Transverse colon (tissue), 4 donors: Measurements from ENCODE around the gene STOX2. TPM values are rescaled to one million over a fixed set of nuclear protein-coding genes. Genes with fewer than 3 reads are reported as not detected.

Source experiments
- DNase-seq: peaks from one replicate; pipeline ENCODE4 v3.0.0-alpha.2; 2019
- H3K27ac ChIP-seq, 4 donors: fragments of 200-600 bp; sonication (generic); 2 replicates each; pipeline ENCODE4 v1.5.1; 2016 to 2018; ENCODE audit warnings: inconsistent platforms in 4 of 4
- H3K27me3 ChIP-seq: fragments of 200-600 bp; sonication (generic); 2 replicates; pipeline ENCODE4 v1.5.1; 2017; ENCODE audit warnings: inconsistent platforms
- H3K36me3 ChIP-seq, 4 donors: fragments of 200-600 bp; sonication (generic); 2 replicates each; pipeline ENCODE4 v1.5.1; 2017 to 2019; ENCODE audit warnings: inconsistent platforms in 4 of 4
- H3K4me1 ChIP-seq, 4 donors: fragments of 200-600 bp; sonication (generic); 2 replicates each; pipeline ENCODE4 v1.5.1; 2017 to 2020; ENCODE audit warnings: inconsistent platforms in 4 of 4
- H3K4me3 ChIP-seq, 4 donors: fragments of 200-600 bp; sonication (generic); 1 replicate in 1 of 4; 2 replicates in 3 of 4; pipeline versions ENCODE4 v1.5.1 to v1.6.1; 2017 to 2019; ENCODE audit warnings: inconsistent platforms in 4 of 4
- H3K9me3 ChIP-seq, 2 donors: fragments of 200-600 bp; sonication (generic); 2 replicates each; pipeline ENCODE4 v1.5.1; 2017 to 2019; ENCODE audit warnings: inconsistent platforms in 2 of 2
- EP300 ChIP-seq: sonication (generic); formaldehyde crosslinking; IDR thresholded peaks from one replicate; pipeline ENCODE4 v1.6.1; 2017; ENCODE audit warnings: antibody characterized with exemption, low read depth
- POLR2A ChIP-seq: fragments of 450-650 bp; IDR thresholded peaks from one replicate; pipeline ENCODE4 v1.6.1; 2016; ENCODE audit warnings: antibody characterized with exemption, mild to moderate bottlenecking, moderate library complexity
- POLR2AphosphoS5 ChIP-seq, 3 donors: sonication (generic); formaldehyde crosslinking; IDR thresholded peaks; one replicate each; pipeline ENCODE4 v1.6.1; 2016; ENCODE audit warnings: antibody characterized with exemption in 3 of 3
- WGBS, 2 donors: methylation state at CpG; one replicate each; pipeline ENCODE4 v1.1.5; 2018; ENCODE audit warnings: low coverage in 1 of 2; 5-methylcytosine and 5-hydroxymethylcytosine counted together
- in situ Hi-C, 4 donors: fragments of 200-750 bp; cut with MboI; loops; one replicate each; pipeline versions ENCODE4 v1.15.0 to v1.15.1; 2017; ENCODE audit warnings: low sequenced_read_pairs in 3 of 4, low pct_ligation_motif_present in 1 of 4, low pct_unique_long_range_greater_than_20kb in 1 of 4
- intact Hi-C: fragments of 100-400 bp; cut with DNase I; formaldehyde crosslinking; loops from one replicate; pipeline ENCODE4 v1.15.1; 2023; ENCODE audit warnings: low total_unique reads
- total RNA-seq, 4 donors: library from RNA; depleted of rRNA; stranded (reverse); fragments of >200 nt; gene quantifications; one replicate each; pipeline ENCODE4 v1.1.0, GENCODE V29; 2016
- TF ChIP-seq, protein P1 (sequence below), 5 experiments: fragments of 200-600 bp in 3 of 5; fragments of 450-650 bp in 2 of 5; sonication (generic) in 3 of 5; IDR thresholded peaks; 1 replicate in 2 of 5; 2 replicates in 3 of 5; pipeline ENCODE4 v1.5.1; 2016 to 2017; ENCODE audit warnings: antibody characterized with exemption in 5 of 5, inconsistent platforms in 3 of 5, mild to moderate bottlenecking in 2 of 5, moderate library complexity in 1 of 5

The STOX2 gene
- total RNA-seq, 4 donors from 2014 or later = 0.37 to 90.8 (median 7.7) TPM

DNA sequence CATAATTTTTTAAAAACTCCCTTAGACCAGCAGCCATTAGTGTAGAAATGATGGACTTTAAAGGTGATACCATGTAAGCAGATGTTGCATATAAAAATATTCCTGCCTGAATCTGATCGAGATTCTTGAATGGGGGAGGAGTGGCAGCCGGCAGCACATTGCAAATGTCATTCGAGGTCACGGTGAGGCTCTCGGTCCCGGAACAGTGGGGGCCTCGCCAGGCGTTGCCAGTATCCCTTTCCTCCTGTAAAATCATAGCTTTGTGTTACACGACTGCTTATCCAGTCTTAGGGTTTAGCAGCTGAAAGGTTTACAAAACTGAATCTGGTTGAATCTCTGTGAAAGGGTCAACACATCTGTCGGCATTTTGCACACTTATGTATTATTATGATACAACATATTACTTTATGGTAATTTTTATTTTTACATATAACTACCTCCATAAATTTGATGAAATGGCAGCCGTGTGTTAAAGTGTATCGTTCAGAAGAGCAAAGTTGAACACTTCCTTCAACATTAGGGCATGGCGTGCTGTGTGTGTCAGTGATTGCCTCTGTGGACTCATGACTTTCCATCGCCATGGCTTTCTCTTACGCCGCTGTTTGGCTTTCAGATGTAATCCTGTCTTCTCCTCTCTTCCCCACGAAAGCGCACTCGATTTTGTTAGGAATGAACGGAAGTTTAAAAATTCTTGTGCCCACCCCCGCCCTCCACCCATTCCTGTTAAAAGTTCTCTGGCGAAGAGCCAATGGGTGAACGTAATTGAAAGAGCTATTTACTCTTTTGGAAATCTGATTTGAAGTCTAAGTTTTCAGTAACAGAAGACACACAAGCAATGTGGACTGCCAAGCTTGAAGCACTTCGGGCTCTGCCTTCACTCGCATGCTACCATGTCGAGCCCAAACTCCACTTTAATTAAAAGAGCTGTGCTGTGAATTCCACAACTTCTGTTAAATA is 114.8 kb downstream of the STOX2 start:
- Histone ChIP-seq H3K27me3 (no peaks in the 10 kb centered on the region), H3K27ac (no peak overlapping the region), H3K36me3 (no peaks in the 10 kb centered on the region), H3K9me3 (no peaks in the 10 kb centered on the region), H3K4me3 (no peak overlapping the region), H3K4me1 (no peaks in the 10 kb centered on the region)
- in situ Hi-C loops = no loop called here
- TF ChIP-seq POLR2AphosphoS5 (IDR thresholded peaks at IDR 0.05) = no peak
- TF ChIP-seq, protein P1, sequence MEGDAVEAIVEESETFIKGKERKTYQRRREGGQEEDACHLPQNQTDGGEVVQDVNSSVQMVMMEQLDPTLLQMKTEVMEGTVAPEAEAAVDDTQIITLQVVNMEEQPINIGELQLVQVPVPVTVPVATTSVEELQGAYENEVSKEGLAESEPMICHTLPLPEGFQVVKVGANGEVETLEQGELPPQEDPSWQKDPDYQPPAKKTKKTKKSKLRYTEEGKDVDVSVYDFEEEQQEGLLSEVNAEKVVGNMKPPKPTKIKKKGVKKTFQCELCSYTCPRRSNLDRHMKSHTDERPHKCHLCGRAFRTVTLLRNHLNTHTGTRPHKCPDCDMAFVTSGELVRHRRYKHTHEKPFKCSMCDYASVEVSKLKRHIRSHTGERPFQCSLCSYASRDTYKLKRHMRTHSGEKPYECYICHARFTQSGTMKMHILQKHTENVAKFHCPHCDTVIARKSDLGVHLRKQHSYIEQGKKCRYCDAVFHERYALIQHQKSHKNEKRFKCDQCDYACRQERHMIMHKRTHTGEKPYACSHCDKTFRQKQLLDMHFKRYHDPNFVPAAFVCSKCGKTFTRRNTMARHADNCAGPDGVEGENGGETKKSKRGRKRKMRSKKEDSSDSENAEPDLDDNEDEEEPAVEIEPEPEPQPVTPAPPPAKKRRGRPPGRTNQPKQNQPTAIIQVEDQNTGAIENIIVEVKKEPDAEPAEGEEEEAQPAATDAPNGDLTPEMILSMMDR (IDR thresholded peaks at IDR 0.05) = no peak
- no peak for TF ChIP-seq EP300
- TF ChIP-seq POLR2A = no peak
- no peak for DNase-seq
- WGBS, 2 donors = 87% methylated on average over 22 to 26 of the region's 26 CpGs
- intact Hi-C loops = no loop called here

DNA sequence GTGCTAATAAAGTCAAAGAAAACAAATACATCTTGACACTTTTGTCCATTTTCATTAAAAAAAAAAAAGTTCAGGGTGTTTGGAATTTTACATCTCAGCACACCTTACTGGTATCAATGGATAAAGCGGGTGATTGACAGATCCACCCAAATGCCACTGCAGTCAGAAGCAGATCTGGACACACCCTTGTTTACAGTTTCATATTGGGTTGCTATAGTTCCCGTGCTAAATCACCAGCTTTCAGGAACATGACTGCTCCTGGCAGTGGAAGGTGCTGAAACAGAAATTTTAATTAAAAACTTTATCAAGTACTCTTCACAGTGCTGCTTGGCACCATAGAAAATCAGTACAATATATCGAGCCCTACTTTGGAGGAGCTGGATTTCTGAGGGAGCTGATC is 116.3 kb downstream of the STOX2 start:
- in situ Hi-C loops = no loop called here
- Histone ChIP-seq H3K27ac (no peak overlapping the region), H3K4me3 (no peak overlapping the region), H3K4me1 (no peaks in the 10 kb centered on the region), H3K27me3 (no peaks in the 10 kb centered on the region), H3K36me3 (no peaks in the 10 kb centered on the region), H3K9me3 (no peaks in the 10 kb centered on the region)
- WGBS, 2 donors = 63 to 86% methylated on average over 1 to 3 of the region's 3 CpGs
- TF ChIP-seq POLR2A (no peak), EP300 (no peak), POLR2AphosphoS5 (IDR thresholded peaks at IDR 0.05) (no peak)
- DNase-seq = no peak
- intact Hi-C loops = no loop called here

DNA sequence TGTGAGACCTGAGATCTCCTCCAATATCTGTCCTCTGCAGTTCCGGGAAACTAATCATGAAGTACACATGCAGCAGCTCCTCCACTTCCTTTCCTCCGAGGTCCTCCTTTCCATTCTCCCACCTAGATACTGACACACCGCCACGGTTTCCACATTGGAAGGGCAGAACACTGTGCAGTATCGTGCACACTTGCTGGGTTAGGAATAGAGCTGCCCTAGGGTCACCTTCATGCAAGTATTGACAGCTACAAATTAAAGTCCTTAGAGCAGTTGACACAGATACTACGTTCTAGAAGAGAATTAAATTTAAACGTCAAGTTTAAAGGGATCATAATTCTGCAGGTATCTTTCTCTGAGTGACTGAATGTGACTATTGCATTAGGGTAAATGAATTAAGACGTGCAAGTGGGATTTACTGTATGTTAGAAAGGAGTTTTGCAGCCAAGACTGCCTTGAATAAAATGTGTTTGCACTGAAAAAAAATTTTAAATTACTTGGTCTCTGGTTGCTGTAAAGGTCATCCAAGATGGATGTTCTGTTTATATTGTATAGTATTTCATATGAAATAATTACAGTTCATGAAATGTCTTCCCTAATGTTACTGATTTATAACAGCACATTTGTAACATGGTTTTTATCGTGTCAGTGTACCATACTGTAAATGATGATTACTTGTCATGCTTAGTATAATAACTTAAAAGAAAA is 117.7 kb downstream of the STOX2 start:
- intact Hi-C loops = no loop called here

DNA sequence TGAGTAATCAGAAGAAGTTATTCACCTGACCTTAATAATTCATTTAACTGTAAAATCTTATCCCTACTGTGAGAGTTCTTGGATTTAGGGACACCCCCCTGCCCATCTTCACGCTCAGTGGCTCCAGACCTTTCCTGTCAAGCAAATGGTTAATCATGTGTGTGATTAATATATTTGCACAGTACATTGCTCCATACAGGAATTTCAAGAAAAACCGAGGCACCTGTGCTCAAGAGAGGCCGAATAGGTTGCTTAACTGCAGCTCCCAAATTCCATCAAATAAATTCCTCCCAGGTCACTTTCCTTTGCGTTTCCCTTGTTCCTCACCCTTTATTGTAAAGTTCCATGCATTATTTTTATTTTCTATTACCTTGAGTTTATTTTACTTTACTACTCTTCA is 119.5 kb downstream of the STOX2 start:
- TF ChIP-seq EP300 (no peak), POLR2AphosphoS5 (IDR thresholded peaks at IDR 0.05) (no peak), POLR2A (no peak)
- TF ChIP-seq, protein P1 (IDR thresholded peaks at IDR 0.05) = no peak
- 67 to 80% methylated on average over 4 of the region's 4 CpGs for WGBS, 2 donors

More for the DNA sequence above, 117.7 kb downstream of the STOX2 start:
- no peaks in the 10 kb centered on the region for H3K36me3 ChIP-seq
- in situ Hi-C loops = no loop called here
- H3K27me3 ChIP-seq = no peaks in the 10 kb centered on the region
- H3K27ac ChIP-seq = no peak overlapping the region
- no peak for TF ChIP-seq POLR2AphosphoS5 (IDR thresholded peaks at IDR 0.05)
- TF ChIP-seq, protein P1 (IDR thresholded peaks at IDR 0.05) = no peak
- no peak for TF ChIP-seq EP300
- no peak for TF ChIP-seq POLR2A
- no peak for DNase-seq
- no peaks in the 10 kb centered on the region for H3K9me3 ChIP-seq
- WGBS, 2 donors = 71 to 78% methylated on average over 7 to 9 of the region's 9 CpGs
- H3K4me1 ChIP-seq = no peaks in the 10 kb centered on the region
- no peak overlapping the region for H3K4me3 ChIP-seq

More for the DNA sequence above, 119.5 kb downstream of the STOX2 start:
- H3K27me3 ChIP-seq = no peaks in the 10 kb centered on the region
- H3K9me3 ChIP-seq = no peaks in the 10 kb centered on the region
- no peak overlapping the region for H3K27ac ChIP-seq
- peaks cover 0 to 4% (median 0%) of the 10 kb centered on the region in 4 donors for H3K4me1 ChIP-seq
- in situ Hi-C loops = no loop called here
- no peaks in the 10 kb centered on the region for H3K36me3 ChIP-seq
- no peak overlapping the region for H3K4me3 ChIP-seq
- no peak for DNase-seq
- intact Hi-C loops = no loop called here
